D721Med (cell line): ENCODE results near the gene PHF3.

Source experiments
- DNase-seq: peaks from one replicate; pipeline ENCODE4 v3.0.0; 2011; ENCODE audit warnings: low spot score; ENCODE audit not compliant: insufficient read length
- FAIRE-seq: peaks from 2 replicates; lab custom pipeline; 2011; peaks lifted over from hg19 to GRCh38; lab: Jason Lieb, UNC
- CTCF ChIP-seq: IDR thresholded peaks from 2 replicates; pipeline ENCODE4 v1.5.1; 2012; ENCODE audit warnings: mild to moderate bottlenecking, control low read depth; ENCODE audit not compliant: insufficient read depth; ENCODE audit errors: missing control alignments

PHF3 gene

DNA sequence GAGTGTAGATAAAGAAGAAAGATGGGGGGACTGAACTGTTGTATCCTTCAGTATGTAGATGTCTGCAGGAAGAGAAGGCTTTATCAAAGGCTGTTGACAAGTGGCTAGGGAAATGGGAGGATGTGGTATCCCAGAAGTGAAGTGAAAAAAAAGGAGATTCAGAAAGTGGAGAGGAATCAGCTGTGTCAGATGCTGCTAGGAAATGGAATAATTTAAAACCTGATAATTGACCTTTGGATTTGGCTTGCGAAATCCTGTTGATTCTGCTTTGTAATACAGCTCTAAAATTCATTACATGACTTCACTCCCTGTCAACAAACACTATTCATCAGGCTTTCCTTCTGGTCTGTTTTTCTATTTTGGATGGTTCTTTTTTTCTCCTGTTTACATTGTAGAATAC, 41.7 kb downstream of the PHF3 start:
- no peak for TF ChIP-seq CTCF
- no peak for FAIRE-seq
- DNase-seq: no peak

- TF ChIP-seq CTCF: no peak
- no peak for FAIRE-seq
- no peak for DNase-seq
These were observed 47.5 kb downstream of the PHF3 start for GRCh38 chr6:63683071-63683603.

- FAIRE-seq: no peak
- no peak for TF ChIP-seq CTCF
- no peak for DNase-seq
These were observed 50.1 kb downstream of the PHF3 start for GRCh38 chr6:63685446-63686379.

GRCh38 chr6:63689421-63689820, 53.8 kb downstream of the PHF3 start:
- TF ChIP-seq CTCF: no peak
- FAIRE-seq: no peak
- DNase-seq: no peak

DNA sequence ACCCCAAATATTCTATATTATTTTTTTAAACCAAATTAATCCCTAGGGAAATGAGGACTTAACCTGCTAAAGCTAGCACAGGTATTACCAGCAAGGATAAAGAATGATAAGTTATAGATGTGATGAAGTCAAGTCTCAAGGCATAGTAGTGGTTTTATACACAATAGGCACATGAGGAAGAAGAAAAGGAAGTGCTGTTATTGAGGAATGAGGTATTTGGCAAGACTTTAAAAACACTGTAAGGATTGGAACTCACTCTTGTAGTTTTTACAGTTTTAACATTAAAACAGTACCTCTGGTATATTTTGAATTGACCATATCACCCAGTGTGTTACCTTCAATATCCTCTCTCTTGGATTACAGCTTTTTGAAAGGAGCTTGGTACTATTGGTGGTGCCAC, 54.6 kb downstream of the PHF3 start:
- FAIRE-seq (no peak), DNase-seq (no peak)
- no peak for TF ChIP-seq CTCF

DNA sequence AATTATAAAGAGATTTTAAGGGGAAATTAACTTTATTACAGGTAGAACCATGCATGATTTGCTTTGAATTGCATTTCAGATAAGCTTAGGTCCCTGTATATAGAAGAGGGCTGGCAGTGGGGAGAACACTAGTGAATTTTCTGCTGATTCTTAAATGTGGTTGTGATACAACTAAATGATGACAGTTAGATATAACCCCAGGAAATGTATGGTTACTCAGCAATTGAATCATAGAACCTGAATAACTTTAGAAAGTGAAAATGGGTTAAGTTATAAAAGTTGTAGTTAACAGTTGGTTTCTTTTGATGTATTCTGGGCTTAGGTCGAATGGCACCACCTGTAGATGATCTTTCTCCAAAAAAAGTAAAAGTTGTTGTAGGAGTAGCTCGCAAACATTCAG, 70.1 kb downstream of the PHF3 start:
- FAIRE-seq (no peak), DNase-seq (no peak)
- no peak for TF ChIP-seq CTCF

GRCh38 chr6:63706630-63707029, 71.0 kb downstream of the PHF3 start:
- DNase-seq (no peak), FAIRE-seq (no peak)
- TF ChIP-seq CTCF: no peak
